Measurements from ENCODE around the gene TRPM5.

TRPM5 gene

DNA sequence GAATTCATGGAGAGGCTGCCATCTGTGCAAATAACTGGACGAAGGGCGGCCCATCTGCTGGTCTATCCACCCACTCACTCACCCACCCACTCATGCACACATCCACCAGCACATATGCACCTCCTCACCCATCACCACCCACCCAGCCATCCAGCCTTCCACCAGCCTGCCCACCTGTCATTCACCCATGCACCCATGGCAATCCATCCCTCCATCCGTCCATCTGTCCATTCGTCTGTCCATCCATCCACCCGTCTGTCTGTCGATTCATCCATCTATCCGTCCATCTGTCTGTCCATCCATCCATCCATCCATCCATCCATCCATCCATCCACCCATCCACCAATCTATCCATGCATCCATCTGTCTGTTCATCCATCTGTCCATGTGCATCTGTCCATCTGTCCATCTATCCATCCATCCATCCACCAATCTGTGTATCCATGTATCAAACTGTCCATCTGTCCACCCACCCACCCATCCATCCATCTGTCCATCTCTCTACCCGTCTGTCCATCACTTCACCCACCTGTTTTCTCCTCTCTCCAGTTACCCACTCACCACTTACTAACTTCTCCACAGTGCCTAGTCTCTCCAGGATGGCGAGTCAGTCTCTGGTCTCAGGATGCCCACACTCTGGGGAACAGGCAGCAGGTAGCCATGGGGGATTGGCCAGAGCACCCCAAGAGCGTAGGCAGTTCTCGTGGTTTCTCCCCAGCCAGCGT is 8.9 kb downstream of the TRPM5 start:
- DNase-seq: no peak

GRCh38 chr11:2434506-2435255 is 9.6 kb downstream of the TRPM5 start:
- no peak for DNase-seq

- DNase-seq: no peak
Measured at GRCh38 chr11:2434008-2434407, 10.3 kb downstream of the TRPM5 start.

DNA sequence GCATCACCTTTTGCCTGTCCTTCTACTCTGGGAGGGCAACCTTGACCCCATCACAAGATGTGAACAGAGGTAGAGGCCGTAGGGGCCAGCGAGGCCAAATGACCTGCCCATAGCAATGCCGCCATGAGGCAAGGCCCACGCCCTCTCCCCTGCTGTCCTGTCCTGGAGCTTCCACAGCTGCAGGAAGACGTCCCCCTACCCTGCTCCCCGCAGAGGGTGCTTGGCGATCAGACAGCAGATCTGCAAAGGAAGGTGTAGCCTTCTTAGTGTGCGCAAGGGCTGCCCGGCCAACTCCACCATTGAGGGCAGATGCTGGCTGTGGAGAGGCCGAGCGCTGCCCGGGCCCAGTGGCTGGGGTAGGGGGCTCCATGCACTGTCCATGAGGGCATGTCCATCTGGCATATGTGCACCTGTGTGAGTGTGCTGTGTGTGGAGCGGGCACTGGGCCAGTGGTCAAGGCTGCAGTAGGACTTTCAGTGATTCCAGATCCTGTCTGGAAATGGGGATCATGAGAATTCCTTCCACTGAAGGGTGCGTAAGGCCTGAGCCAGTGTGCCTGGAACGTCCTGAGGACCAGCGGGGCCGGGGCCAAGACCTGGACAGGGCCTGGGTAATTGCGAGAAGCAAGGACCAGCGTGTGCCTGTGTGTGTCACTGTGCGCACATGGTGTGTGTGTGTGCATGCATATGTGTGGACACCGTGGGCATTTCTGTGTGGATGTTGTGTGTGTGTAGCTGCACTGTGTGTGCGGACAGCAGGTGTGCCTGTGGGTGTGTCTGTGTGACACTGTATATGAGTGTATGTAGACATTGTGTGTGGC is 11.0 kb downstream of the TRPM5 start:
- no peak for DNase-seq

DNA sequence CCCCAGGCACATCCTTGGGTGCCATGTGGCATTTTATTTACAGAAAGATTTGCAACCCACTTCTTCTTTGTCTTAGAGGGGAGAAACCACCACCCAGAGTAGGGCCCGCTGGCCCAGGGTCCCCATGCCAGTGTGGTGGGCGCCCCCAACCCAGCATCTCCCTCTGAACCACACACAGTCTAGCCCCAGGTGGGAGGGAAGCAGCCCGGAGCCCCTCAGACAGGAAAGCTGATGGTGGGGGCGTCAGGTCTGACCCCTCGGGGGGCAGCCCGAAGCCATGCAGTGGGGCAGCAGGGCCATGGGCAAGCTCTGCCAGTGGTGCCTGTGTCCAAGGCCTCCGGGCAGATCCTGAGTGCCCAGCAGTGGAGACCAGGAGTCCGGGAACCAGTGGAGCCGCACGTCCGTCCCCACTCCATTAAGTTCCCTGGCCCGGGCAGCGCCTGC is 11.7 kb downstream of the TRPM5 start:
- no peak for DNase-seq

DNA sequence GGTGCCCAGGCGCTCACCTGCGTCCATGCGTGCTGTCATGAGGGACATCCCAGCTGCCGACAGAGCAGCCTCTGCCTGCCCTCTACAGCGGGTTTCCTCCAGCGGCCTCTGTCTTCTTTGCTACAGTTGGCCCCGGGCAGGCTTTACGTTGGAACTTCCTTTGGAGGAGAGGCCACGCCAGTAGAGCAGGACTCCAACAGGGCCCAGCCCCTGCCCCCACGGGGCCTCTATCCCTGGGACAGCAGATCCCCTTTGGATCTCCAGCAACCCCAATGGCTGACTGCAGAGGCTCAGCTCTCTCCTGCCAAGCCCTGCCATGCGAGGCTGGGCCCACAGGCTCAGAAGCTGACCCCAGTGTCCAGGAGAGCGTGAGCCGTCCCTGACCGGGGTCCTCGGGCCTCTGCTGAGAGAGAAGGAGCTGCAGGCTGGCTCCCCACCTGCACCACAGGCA is 12.1 kb downstream of the TRPM5 start:
- DNase-seq: no peak

- DNase-seq: no peak
Measured at GRCh38 chr11:2431395-2431794, 12.9 kb downstream of the TRPM5 start.

DNA sequence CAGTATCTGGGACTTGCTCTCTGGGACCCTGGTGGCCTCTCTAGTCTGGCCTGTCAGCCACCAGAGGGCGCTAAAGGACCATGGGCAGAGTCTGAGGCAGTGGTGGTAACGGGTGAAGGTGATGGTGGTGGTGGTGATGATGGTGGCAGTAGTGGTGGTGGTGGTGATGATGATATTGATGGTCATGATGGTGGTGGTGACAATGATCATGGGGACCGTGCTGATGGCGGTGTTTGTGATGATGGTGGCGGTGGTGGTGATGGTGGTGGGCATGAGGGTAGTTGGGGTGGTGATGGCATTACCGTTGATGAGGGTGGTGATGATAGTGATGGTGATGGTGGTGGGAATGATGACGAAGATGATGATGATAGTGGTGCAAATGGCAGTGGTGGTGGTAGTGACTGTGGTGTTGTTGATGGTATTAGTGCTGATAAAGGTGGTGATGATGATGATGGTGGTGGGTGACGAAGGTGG is 16.0 kb downstream of the TRPM5 start:
- peak; percentile 32 for DNase-seq

DNA sequence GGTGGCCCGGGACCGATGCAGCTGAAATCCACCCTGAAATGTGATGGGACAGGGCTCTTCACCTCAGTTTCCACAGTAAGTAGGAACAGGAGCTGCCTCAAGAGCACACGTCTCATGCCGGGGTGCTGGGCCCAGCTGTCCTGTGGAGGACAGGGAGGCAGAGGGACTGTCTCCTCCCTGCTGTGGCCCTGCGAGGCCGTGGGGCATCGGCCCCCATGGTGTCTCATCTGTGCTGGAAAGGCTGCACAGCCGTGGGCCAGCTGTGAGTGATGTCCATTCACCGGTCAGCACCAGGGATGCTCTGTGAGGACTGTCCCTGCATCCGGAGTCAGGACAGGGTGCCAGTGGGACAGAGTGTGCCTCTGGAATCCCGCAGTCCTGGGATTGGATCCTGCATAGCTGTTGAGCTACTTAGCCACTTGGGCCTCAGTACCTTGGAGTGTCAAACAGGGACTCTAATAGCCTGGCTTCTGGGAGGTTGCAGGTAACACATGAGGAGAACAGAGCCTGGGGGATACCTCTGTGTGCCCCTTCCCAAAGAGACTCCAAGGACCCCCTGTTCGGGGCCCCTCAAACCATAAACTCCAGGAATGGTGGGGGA is 16.5 kb downstream of the TRPM5 start:
- DNase-seq: no peak

GRCh38 chr11:2426826-2427521 is 17.3 kb downstream of the TRPM5 start:
- no peak for DNase-seq

DNA sequence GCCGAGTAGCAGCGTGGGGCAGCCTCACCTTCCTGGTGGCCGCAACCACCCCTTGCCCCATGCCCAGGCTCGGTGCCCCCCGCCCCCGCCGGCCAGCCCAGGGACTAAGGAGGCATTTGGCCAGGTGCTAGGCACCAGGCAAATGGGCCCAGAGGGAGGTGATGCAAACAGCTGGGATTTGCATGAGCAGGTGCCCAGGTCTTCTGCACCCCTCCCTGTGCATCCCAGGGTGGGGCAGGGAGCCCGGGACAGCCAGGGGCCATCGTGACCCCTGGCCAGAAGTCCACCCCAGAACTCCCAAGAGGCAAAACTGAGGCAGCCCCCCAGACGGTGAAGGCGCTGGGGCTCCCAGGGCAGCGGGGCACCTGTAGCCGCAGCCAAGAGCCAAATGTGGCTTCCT is 18.1 kb downstream of the TRPM5 start:
- DNase-seq: no peak

- no peak for DNase-seq
Measured at GRCh38 chr11:2425506-2425905, 18.8 kb downstream of the TRPM5 start.

GRCh38 chr11:2424811-2425495 is 19.4 kb downstream of the TRPM5 start:
- no peak for DNase-seq

- no peak for DNase-seq
Measured at GRCh38 chr11:2423157-2424025, 20.9 kb downstream of the TRPM5 start.

GRCh38 chr11:2422461-2423156 is 21.7 kb downstream of the TRPM5 start:
- DNase-seq: no peak

DNA sequence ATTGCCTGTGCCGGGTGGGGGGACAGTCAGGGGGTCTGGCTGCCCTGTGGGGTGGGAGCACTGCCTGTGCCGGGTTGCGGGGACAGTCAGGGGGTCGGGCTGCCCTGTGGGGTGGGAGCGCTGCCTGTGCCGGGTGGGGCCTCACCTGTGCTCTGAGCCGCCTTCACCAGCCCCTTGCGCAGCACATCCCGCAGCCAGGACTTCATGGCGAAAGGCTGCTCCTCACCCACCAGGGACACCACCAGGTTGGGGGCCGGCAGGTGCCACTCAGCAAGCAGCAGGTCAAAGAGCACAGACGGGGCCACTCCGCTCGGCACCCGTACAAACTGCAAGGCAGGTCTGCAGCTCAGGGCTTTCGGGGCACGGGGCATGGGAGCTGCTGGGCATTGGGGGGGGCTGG is 22.3 kb downstream of the TRPM5 start:
- no peak for DNase-seq

DNA sequence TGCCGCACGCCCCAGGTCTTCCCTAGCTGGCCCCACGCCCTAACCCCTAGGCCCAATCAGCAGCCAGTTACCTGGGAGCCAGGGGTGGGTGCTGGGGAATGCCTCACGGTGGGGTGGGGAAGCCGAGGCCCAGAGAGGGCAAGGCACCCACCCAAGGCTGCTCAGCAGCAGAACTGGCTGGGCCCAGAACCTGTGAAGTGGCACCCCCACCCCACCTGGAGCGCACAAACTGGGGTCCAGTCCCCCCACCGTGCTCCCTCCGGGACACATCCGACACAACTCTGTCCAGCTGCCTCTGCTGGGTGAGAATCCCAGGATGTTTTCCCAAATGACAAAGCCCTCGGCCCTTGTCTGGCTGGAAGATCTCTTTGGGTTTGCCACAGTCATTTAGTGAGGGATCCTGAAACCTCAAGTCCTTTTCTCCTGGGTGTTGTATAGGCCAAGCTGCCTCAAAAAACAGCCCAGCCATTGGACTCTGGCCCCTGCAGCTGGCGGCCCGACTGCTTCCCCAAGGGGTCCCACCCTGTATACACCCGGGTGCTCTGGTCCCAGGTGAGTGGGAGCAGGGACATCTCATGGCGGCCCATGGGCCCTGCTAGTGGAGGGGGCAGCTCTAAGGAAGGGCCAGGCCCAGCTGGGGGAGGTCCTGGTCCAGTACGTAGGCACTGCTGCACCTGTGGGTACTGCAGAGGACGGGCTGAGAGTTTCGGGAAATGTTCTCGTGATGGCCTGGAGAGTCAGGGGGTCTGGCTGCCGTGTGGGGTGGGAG is 22.9 kb downstream of the TRPM5 start:
- DNase-seq: no peak

- peak; percentile 68 for DNase-seq
Measured at GRCh38 chr11:2420502-2421225, 23.6 kb downstream of the TRPM5 start.
